Activated T-helper 9 cell treated with anti-CD3 and anti-CD28 coated beads, Interleukin-2, amount 50 U/mL, for 16 hours (primary cell): ENCODE results near the gene DNMBP.
"Not testable (repeated sequence)": the region's sequence is repeated elsewhere in the genome, so short reads cannot be mapped to it uniquely, and the experiment has no call there.

Experiments used
- DNase-seq: peaks from one replicate; pipeline ENCODE4 v3.0.0-alpha.2; 2020; ENCODE audit warnings: low read depth

DNMBP gene

GRCh38 chr10:99958302-99958701 is 51.4 kb downstream of the DNMBP start:
- DNase-seq = no peak

GRCh38 chr10:99953510-99953909 is 56.2 kb downstream of the DNMBP start:
- not testable (repeated sequence) for DNase-seq

GRCh38 chr10:99952799-99953198 is 56.9 kb downstream of the DNMBP start:
- no peak for DNase-seq

- DNase-seq = not testable (repeated sequence)
These were observed 63.7 kb downstream of the DNMBP start for GRCh38 chr10:99946051-99946450.

- DNase-seq = no peak
These were observed 64.5 kb downstream of the DNMBP start for GRCh38 chr10:99945263-99945662.

GRCh38 chr10:99944860-99945259 is 64.9 kb downstream of the DNMBP start:
- no peak for DNase-seq

GRCh38 chr10:99943908-99944307 is 65.8 kb downstream of the DNMBP start:
- no peak for DNase-seq

- no peak for DNase-seq
These were observed 67.6 kb downstream of the DNMBP start for GRCh38 chr10:99941942-99942820.

GRCh38 chr10:99938563-99938962 is 71.2 kb downstream of the DNMBP start:
- DNase-seq = no peak

- no peak for DNase-seq
These were observed 72.1 kb downstream of the DNMBP start for GRCh38 chr10:99937630-99938029.

GRCh38 chr10:99932203-99932957 is 77.4 kb downstream of the DNMBP start:
- not testable (repeated sequence) for DNase-seq

- no peak for DNase-seq
These were observed 78.8 kb downstream of the DNMBP start for GRCh38 chr10:99930731-99931550.

GRCh38 chr10:99929360-99929759 is 80.4 kb downstream of the DNMBP start:
- DNase-seq = no peak

- no peak for DNase-seq
These were observed 81.9 kb downstream of the DNMBP start for GRCh38 chr10:99927721-99928280.

- DNase-seq = no peak
These were observed 82.6 kb downstream of the DNMBP start for GRCh38 chr10:99926925-99927720.

GRCh38 chr10:99924451-99925255 is 85.1 kb downstream of the DNMBP start:
- DNase-seq = no peak

- DNase-seq = no peak
These were observed 87.8 kb downstream of the DNMBP start for GRCh38 chr10:99921948-99922347.

GRCh38 chr10:99920901-99921300 is 88.8 kb downstream of the DNMBP start:
- DNase-seq = no peak

- no peak for DNase-seq
These were observed 89.3 kb downstream of the DNMBP start for GRCh38 chr10:99920486-99920885.
